HEK293 (cell line): ENCODE data around the gene MXRA5.

ENCODE experiments used
- CTCF ChIA-PET: fragments of 350-600 bp; formaldehyde crosslinking; extraction: SDS; loops from one replicate; lab custom pipeline; 2021; ENCODE audit warnings: antibody characterized with exemption; lab: Yijun Ruan, JAX
- POLR2A ChIA-PET: fragments of 300-600 bp; formaldehyde crosslinking; extraction: SDS; loops from one replicate; lab custom pipeline; 2020; ENCODE audit warnings: antibody characterized with exemption, inconsistent platforms; lab: Yijun Ruan, JAX
- H3K27ac ChIP-seq: fragments of 200-500 bp; sonication (Bioruptor generic); 2 replicates; pipeline ENCODE4 v1.5.1; 2014; ENCODE audit warnings: low read depth, low read length, control low read depth, inconsistent platforms; ENCODE audit errors: extremely low read depth
- H3K36me3 ChIP-seq, 2 experiments: fragments of 200-500 bp in 1 of 2; sonication (Bioruptor generic) in 1 of 2; 1 replicate in 1 of 2; 2 replicates in 1 of 2; pipeline ENCODE4 v1.5.1; 2014 to 2017; ENCODE audit warnings: inconsistent platforms in 2 of 2, low read length in 2 of 2; ENCODE audit not compliant: control insufficient read depth in 2 of 2, insufficient read depth in 1 of 2
- H3K4me1 ChIP-seq: fragments of 200-500 bp; sonication (Bioruptor generic); 2 replicates; pipeline ENCODE4 v1.5.1; 2014; ENCODE audit warnings: mild to moderate bottlenecking, low read length, inconsistent platforms; ENCODE audit not compliant: control insufficient read depth, insufficient read depth
- H3K4me3 ChIP-seq: 2 replicates; pipeline ENCODE4 v1.5.1; 2011; ENCODE audit warnings: low read depth, mild to moderate bottlenecking, control low read depth, low read length, moderate library complexity
- H3K9me3 ChIP-seq: fragments of 200-500 bp; sonication (Bioruptor generic); 2 replicates; pipeline ENCODE4 v1.5.1; 2014; ENCODE audit warnings: low read depth, low read length, inconsistent platforms; ENCODE audit not compliant: control insufficient read depth, insufficient read depth
- EGR2 ChIP-seq: fragments of 450-650 bp; formaldehyde crosslinking; IDR thresholded peaks from 2 replicates; pipeline ENCODE4 v1.5.1; 2016; ENCODE audit warnings: low read depth, missing biosample characterization, missing genetic modification characterization
- FEZF1 ChIP-seq: fragments of 450-650 bp; formaldehyde crosslinking; IDR thresholded peaks from 2 replicates; pipeline ENCODE4 v1.5.1; 2016; ENCODE audit warnings: missing biosample characterization, missing genetic modification characterization
- GLIS1 ChIP-seq: fragments of 450-650 bp; formaldehyde crosslinking; IDR thresholded peaks from 2 replicates; pipeline ENCODE4 v1.5.1; 2016; ENCODE audit warnings: missing biosample characterization, missing genetic modification characterization
- KLF10 ChIP-seq: fragments of 450-650 bp; IDR thresholded peaks from 2 replicates; pipeline ENCODE4 v1.5.1; 2018; ENCODE audit warnings: missing biosample characterization, mild to moderate bottlenecking, missing genetic modification characterization
- OVOL3 ChIP-seq: fragments of 450-650 bp; formaldehyde crosslinking; IDR thresholded peaks from 2 replicates; pipeline ENCODE4 v1.5.1; 2016; ENCODE audit warnings: missing biosample characterization, missing genetic modification characterization
- SP2 ChIP-seq: fragments of 450-650 bp; formaldehyde crosslinking; IDR thresholded peaks from 2 replicates; pipeline ENCODE4 v1.5.1; 2016; ENCODE audit warnings: missing biosample characterization, missing genetic modification characterization
- SP3 ChIP-seq: fragments of 450-650 bp; formaldehyde crosslinking; IDR thresholded peaks from 2 replicates; pipeline ENCODE4 v1.5.1; 2016; ENCODE audit warnings: missing biosample characterization, missing genetic modification characterization
- YY2 ChIP-seq: fragments of 450-650 bp; formaldehyde crosslinking; IDR thresholded peaks from 2 replicates; pipeline ENCODE4 v1.5.1; 2016; ENCODE audit warnings: missing biosample characterization, missing genetic modification characterization
- ZBTB10 ChIP-seq: fragments of 450-650 bp; formaldehyde crosslinking; IDR thresholded peaks from 2 replicates; pipeline ENCODE4 v1.5.1; 2016; ENCODE audit warnings: missing biosample characterization, missing genetic modification characterization
- ZFP3 ChIP-seq: fragments of 450-650 bp; formaldehyde crosslinking; IDR thresholded peaks from 2 replicates; pipeline ENCODE4 v1.5.1; 2016; ENCODE audit warnings: low read depth, missing biosample characterization, missing genetic modification characterization
- ZNF138 ChIP-seq: fragments of 450-650 bp; formaldehyde crosslinking; IDR thresholded peaks from 2 replicates; pipeline ENCODE4 v1.5.1; 2016; ENCODE audit warnings: missing biosample characterization, missing genetic modification characterization, borderline replicate concordance
- ZNF174 ChIP-seq: fragments of 450-650 bp; formaldehyde crosslinking; IDR thresholded peaks from 2 replicates; pipeline ENCODE4 v1.5.0; 2017; ENCODE audit warnings: missing biosample characterization, mild to moderate bottlenecking, missing genetic modification characterization
- ZNF175 ChIP-seq: fragments of 450-650 bp; formaldehyde crosslinking; IDR thresholded peaks from 2 replicates; pipeline ENCODE4 v1.5.1; 2016; ENCODE audit warnings: missing biosample characterization, missing genetic modification characterization
- ZNF2 ChIP-seq: fragments of 450-650 bp; formaldehyde crosslinking; IDR thresholded peaks from 2 replicates; pipeline ENCODE4 v1.5.1; 2016; ENCODE audit warnings: missing biosample characterization, missing genetic modification characterization
- ZNF211 ChIP-seq: fragments of 450-650 bp; formaldehyde crosslinking; IDR thresholded peaks from 2 replicates; pipeline ENCODE4 v1.5.1; 2016; ENCODE audit warnings: low read depth, missing biosample characterization, missing genetic modification characterization
- ZNF223 ChIP-seq: fragments of 450-650 bp; formaldehyde crosslinking; IDR thresholded peaks from 2 replicates; pipeline ENCODE4 v1.5.1; 2016; ENCODE audit warnings: missing biosample characterization, missing genetic modification characterization
- ZNF362 ChIP-seq: fragments of 450-650 bp; formaldehyde crosslinking; IDR thresholded peaks from 2 replicates; pipeline ENCODE4 v1.5.1; 2016; ENCODE audit warnings: missing biosample characterization, missing genetic modification characterization
- ZNF37A ChIP-seq: fragments of 450-650 bp; IDR thresholded peaks from 2 replicates; pipeline ENCODE4 v1.5.1; 2018; ENCODE audit warnings: missing biosample characterization, missing genetic modification characterization
- ZNF394 ChIP-seq: fragments of 450-650 bp; formaldehyde crosslinking; IDR thresholded peaks from 2 replicates; pipeline ENCODE4 v1.5.1; 2016; ENCODE audit warnings: missing biosample characterization, missing genetic modification characterization, mild to moderate bottlenecking, moderate library complexity, borderline replicate concordance
- ZNF404 ChIP-seq: fragments of 450-650 bp; formaldehyde crosslinking; IDR thresholded peaks from 2 replicates; pipeline ENCODE4 v1.5.1; 2017; ENCODE audit warnings: missing biosample characterization, missing genetic modification characterization
- ZNF433 ChIP-seq: fragments of 450-650 bp; formaldehyde crosslinking; IDR thresholded peaks from 2 replicates; pipeline ENCODE4 v1.5.1; 2016; ENCODE audit warnings: missing biosample characterization, missing genetic modification characterization, low read depth
- ZNF529 ChIP-seq: fragments of 450-650 bp; formaldehyde crosslinking; IDR thresholded peaks from 2 replicates; pipeline ENCODE4 v1.5.1; 2017; ENCODE audit warnings: missing genetic modification characterization, missing biosample characterization; ENCODE audit not compliant: insufficient replicate concordance
- ZNF544 ChIP-seq: fragments of 450-650 bp; formaldehyde crosslinking; IDR thresholded peaks from 2 replicates; pipeline ENCODE4 v1.5.0; 2017; ENCODE audit warnings: missing biosample characterization, missing genetic modification characterization
- ZNF549 ChIP-seq: fragments of 450-650 bp; IDR thresholded peaks from 2 replicates; pipeline ENCODE4 v1.5.1; 2018; ENCODE audit warnings: missing biosample characterization, missing genetic modification characterization, mild to moderate bottlenecking, inconsistent platforms, moderate library complexity
- ZNF560 ChIP-seq: fragments of 450-650 bp; formaldehyde crosslinking; IDR thresholded peaks from 2 replicates; pipeline ENCODE4 v1.5.1; 2017; ENCODE audit warnings: missing biosample characterization, missing genetic modification characterization, borderline replicate concordance
- ZNF596 ChIP-seq: fragments of 450-650 bp; IDR thresholded peaks from 2 replicates; pipeline ENCODE4 v1.5.0; 2018; ENCODE audit warnings: missing biosample characterization, mild to moderate bottlenecking, missing genetic modification characterization, moderate library complexity
- ZNF621 ChIP-seq: fragments of 450-650 bp; formaldehyde crosslinking; IDR thresholded peaks from 2 replicates; pipeline ENCODE4 v1.5.1; 2017; ENCODE audit warnings: missing biosample characterization, missing genetic modification characterization
- ZNF639 ChIP-seq: fragments of 450-650 bp; formaldehyde crosslinking; IDR thresholded peaks from 2 replicates; pipeline ENCODE4 v1.5.1; 2016; ENCODE audit warnings: missing biosample characterization, missing genetic modification characterization
- ZNF768 ChIP-seq: fragments of 450-650 bp; formaldehyde crosslinking; IDR thresholded peaks from 2 replicates; pipeline ENCODE4 v1.5.1; 2018; ENCODE audit warnings: missing biosample characterization, mild to moderate bottlenecking, missing genetic modification characterization
- ZSCAN30 ChIP-seq: fragments of 450-650 bp; IDR thresholded peaks from 2 replicates; pipeline ENCODE4 v1.5.1; 2018; ENCODE audit warnings: missing biosample characterization, mild to moderate bottlenecking, missing genetic modification characterization, moderate library complexity
- ZXDB ChIP-seq: fragments of 450-650 bp; formaldehyde crosslinking; IDR thresholded peaks from 2 replicates; pipeline ENCODE4 v1.5.1; 2016; ENCODE audit warnings: missing biosample characterization, missing genetic modification characterization

MXRA5 gene

GRCh38 chrX:3340016-3340415, 6.4 kb downstream of the MXRA5 start:
- H3K4me3 ChIP-seq: no peak overlapping the region
- no peaks in the 10 kb centered on the region for H3K36me3 ChIP-seq
- POLR2A ChIA-PET: no interaction called here
- H3K4me1 ChIP-seq: no peaks in the 10 kb centered on the region
- CTCF ChIA-PET: no interaction called here
- TF ChIP-seq ZFP3 (no peak), ZNF621 (tag by site-specific recombination) (no peak), ZNF175 (tag by site-specific recombination) (no peak)
- H3K27ac ChIP-seq: no peak overlapping the region
- H3K9me3 ChIP-seq: no peaks in the 10 kb centered on the region

GRCh38 chrX:3326681-3327080, 19.8 kb downstream of the MXRA5 start:
- Histone ChIP-seq H3K27ac (no peak overlapping the region), H3K4me3 (no peak overlapping the region), H3K9me3 (no peaks in the 10 kb centered on the region), H3K36me3 (no peaks in the 10 kb centered on the region), H3K4me1 (no peaks in the 10 kb centered on the region)
- ChIA-PET CTCF (no interaction called here), POLR2A (no interaction called here)
- TF ChIP-seq KLF10 (no peak), EGR2 (tag by site-specific recombination) (no peak), YY2 (tag by site-specific recombination) (no peak), GLIS1 (tag by site-specific recombination) (no peak), ZNF174 (tag by site-specific recombination) (no peak), FEZF1 (tag by site-specific recombination) (no peak), ZNF404 (no peak), OVOL3 (tag by site-specific recombination) (no peak), ZNF2 (tag by site-specific recombination) (no peak), ZNF138 (tag by site-specific recombination) (no peak), ZNF768 (tag by site-specific recombination) (no peak), ZNF362 (no peak), ZNF223 (no peak), SP2 (tag by site-specific recombination) (no peak), SP3 (tag by site-specific recombination) (no peak), ZNF211 (tag by site-specific recombination) (no peak), ZNF433 (tag by site-specific recombination) (no peak)

GRCh38 chrX:3320471-3321046, 25.9 kb downstream of the MXRA5 start:
- Histone ChIP-seq H3K4me1 (no peaks in the 10 kb centered on the region), H3K36me3 (no peaks in the 10 kb centered on the region), H3K27ac (no peak overlapping the region), H3K9me3 (no peaks in the 10 kb centered on the region), H3K4me3 (no peak overlapping the region)
- ChIA-PET POLR2A (no interaction called here), CTCF (no interaction called here)
- TF ChIP-seq ZNF560 (no peak), ZBTB10 (tag by site-specific recombination) (no peak), ZNF37A (no peak), ZNF394 (no peak), ZXDB (tag by site-specific recombination) (no peak), ZNF596 (tag by site-specific recombination) (no peak), ZNF549 (tag by site-specific recombination) (no peak), ZNF621 (tag by site-specific recombination) (no peak), ZNF544 (tag by site-specific recombination) (no peak), ZNF529 (tag by site-specific recombination) (no peak), ZSCAN30 (tag by site-specific recombination) (no peak), ZNF138 (tag by site-specific recombination) (no peak), ZNF639 (no peak)
